Measurements from ENCODE around the gene ZNF311.

DNA sequence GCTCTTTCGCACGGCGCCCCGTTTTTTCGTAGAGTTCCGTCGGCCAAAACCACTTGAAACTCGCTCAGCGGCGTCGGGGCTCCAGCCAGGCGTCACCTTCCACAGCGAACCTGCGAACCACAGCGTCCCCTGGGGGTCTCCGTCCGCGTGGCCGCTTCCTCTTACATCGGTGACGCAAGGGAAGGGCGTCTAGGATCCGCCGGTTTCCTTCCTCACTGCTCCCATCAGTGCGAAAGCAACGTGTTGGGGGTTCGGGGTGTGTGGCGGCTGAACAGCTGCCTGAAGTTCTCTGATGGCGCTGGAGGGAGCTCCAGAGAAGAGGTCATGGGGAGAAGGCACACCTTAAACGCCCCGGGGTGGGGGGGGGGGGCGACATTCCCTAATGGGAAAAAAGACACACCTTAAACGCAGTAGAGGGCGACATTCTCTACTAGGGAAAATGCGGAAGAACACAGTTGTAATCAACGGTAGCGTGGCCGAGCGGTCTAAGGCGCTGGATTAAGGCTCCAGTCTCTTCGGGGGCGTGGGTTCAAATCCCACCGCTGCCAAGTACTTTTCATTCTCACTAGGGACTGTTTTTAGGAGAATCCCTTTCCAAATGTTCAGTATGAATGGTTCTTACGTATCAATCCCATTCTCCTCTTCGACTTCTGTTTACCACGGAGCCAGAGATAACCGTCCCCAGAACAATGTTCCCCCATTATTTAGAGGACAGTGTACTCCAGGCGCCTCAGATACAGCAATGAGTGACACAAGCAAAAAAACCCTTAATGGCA lies 16.4 kb downstream of the ZNF311 start:
- TF ChIP-seq POLR2A (IDR thresholded peaks at IDR 0.05; ENCODE audit: low read length) (no peak), HOXB5 (CRISPR knock-in tag; IDR thresholded peaks at IDR 0.05) (no peak), BHLHE40 (IDR thresholded peaks at IDR 0.05; ENCODE audit: low read depth, low read length) (no peak), CTCF (IDR thresholded peaks at IDR 0.05) (no peak), MAX (IDR thresholded peaks at IDR 0.05) (no peak)
